SIG-M5 treated with dmso at 0.1 percent for 504 hours (cell line): ENCODE results near the gene ALKBH7.
"Not testable (repeated sequence)": the region's sequence is repeated elsewhere in the genome, so short reads cannot be mapped to it uniquely, and the experiment has no call there.

Source experiments
- DNase-seq: peaks from one replicate; lab custom pipeline; 2025; ENCODE audit not compliant: unreplicated experiment; lab: John Stamatoyannopoulos, UW

Gene ALKBH7

GRCh38 chr19:6372594-6373095, at the start of gene ALKBH7:
TSS of gene ALKBH7 (plus strand) at chr19:6372794. CDS start at chr19:6372821, 27 bp downstream.
- DNase-seq, result peak; percentile 99

DNA sequence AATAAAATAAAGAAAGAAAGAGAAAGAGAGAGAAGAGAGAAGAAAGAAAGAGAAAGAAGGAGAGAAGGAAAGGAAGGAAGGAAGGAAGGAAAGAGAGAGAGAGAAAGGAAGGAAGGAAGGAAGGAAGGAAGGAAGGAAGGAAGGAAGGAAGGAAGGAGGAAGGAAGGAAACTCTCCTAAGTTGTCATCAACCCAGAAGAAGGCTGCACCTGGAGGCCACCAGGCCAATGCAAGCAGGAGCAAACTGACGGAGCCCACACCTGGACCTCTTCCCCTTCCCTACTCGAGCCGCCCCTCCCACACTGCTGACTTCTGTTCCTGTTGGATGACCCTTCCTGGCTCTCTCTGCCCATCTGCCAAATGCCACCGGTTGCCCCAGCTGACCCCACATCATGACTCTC, 47.8 kb upstream of the ALKBH7 start:
- DNase-seq, result no peak

DNA sequence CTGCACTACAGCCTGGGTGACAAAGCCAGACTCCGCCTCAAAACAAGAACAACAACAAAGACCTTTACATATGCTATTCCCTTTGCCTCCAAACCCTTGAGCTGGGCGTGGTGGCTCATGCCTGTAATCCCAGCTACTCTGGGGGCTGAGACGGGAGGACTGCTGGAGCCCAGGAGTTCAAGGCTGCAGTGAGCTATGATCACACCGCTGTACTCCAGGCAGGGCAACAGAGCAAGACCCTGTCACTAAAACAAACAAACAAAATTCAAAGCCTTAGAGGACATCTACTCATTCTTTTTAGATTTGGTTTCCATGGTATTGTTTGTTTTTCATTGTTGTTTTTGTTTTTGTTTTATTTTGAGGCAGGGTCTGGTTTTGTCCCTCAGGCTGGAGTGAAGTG, 47.0 kb upstream of the ALKBH7 start:
- DNase-seq, result no peak

DNA sequence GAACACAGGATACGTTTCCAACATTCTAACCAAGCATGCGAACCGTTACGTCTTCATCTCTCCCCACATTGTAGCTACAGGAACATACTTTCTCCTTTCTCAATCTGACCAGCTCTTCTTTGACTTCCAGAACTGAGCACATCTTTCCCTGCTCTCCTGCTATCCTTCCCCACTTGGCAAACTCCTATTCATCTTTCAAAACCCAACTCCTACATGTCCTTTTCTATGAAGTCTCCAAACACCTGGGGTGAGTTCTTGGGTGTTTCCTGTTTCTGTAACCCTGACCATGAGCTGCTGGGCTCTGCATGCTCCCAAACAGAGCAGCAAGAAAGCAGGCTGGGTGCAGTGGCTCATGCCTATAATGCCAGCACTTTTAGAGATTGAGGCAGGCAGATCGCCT, 45.8 kb upstream of the ALKBH7 start:
- no peak for DNase-seq

- no peak for DNase-seq
Measured at GRCh38 chr19:6333439-6333838, 39.2 kb upstream of the ALKBH7 start, which contains the start of gene ACER1. TSS of gene ACER1 (minus strand) at chr19:6333612. CDS start at chr19:6333551, 61 bp downstream.

DNA sequence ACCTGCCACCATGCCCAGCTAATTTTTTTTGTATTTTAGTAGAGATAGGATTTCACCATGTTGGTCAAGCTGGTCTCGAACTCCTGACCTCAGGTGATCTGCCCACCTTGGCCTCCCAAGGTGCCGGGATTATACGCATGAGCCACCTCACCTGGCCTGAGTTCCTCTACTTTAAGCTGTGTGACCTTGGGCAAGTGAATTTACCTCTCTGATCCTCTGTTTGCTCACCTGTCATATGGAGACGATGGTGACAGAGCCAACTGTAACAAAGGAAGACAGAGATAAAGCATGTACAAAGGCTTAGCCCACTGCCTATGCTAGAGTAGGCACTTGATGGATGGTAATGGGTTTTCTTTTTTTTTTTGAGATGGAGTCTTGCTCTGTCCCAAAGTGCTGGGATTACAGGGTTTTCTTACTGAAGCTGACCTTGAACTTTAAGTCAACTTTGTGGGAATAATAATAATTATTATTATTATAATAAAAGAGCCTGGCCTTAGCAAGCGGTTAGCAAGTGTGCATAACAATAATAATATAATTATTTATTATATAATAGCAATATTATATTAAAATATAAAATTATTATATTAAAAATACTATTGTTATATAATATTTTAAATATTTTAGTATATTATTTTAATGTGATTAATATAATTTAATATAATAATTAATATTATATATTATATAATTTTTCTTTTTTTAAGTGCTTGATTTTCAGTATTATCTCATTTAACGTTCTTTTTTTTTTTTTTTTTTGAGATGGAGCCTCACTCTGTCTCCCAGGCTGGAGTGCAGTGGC, 37.9 kb upstream of the ALKBH7 start:
- DNase-seq, result no peak

DNA sequence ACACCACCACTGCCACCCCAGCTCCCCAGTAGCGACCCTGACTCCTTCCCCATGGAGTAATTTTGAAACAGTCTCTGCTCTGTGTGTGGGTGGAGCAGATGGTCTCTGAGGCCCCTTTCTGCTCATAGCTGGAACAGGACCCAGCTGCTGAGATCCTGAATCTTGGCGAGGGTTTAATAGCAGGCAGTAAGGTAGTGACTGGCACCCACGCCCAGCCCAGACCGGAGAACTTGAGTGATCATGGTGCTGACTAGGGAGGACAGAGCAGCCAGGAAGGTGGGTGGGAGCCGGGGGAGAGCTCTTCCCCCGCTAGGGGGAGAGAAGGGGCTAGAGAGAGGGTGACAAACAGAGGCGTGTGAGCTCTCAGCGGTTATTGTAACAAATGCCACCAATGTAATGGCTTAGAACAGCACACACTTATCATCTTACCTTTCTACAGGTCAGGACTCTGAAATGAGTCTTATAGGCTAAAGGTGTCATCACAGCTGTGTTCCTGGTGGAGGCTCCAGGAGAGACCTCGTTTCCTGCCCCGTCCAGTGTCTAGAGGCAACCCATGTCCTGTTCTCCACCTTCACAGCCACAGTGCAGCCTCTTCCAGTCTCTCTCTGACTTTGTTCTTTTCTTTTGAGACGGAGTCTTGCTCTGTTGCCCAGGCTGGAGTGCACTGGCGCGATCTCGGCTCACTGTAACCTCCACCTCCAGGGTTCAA, 31.9 kb upstream of the ALKBH7 start:
- no peak for DNase-seq

DNA sequence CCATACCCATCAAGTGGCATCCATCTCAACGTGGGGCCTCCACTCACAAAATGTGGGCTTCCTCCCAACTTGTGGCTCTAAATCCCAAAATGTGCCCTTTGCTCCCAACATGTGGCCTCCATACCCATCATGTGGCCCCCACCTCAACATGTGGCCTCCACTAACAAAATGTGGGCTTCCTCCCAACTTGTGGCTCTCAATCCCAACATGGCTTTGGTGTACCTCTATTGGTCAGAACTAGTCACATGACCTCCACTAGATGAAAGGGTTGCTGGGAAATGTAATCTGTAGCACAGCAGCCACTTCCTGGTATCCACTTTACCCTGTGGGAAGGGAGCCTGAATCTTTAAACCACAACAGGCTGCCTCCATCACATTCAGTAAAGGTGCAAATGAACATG, 29.1 kb upstream of the ALKBH7 start:
- no peak for DNase-seq

- not testable (repeated sequence) for DNase-seq
Measured at GRCh38 chr19:6349271-6349670, 23.3 kb upstream of the ALKBH7 start.

DNA sequence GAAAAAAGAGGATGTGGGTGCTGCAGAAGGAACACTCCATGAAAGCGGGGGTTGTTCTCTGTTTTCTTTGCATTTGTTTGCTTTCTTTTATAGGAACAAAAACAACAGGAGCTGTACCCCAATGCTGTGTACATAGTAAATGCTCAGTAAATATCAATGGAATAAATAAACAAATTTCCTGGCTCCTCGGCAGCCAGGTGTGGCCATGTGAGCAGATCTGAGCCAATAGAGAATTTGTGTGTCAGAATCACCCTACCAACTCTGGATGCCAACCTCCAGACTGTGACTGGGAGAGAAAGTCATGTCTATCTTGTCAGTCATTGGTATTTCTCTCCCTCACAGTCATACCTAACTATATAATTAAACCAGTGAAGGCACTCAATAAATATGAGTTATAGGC, 21.9 kb upstream of the ALKBH7 start:
- no peak for DNase-seq

DNA sequence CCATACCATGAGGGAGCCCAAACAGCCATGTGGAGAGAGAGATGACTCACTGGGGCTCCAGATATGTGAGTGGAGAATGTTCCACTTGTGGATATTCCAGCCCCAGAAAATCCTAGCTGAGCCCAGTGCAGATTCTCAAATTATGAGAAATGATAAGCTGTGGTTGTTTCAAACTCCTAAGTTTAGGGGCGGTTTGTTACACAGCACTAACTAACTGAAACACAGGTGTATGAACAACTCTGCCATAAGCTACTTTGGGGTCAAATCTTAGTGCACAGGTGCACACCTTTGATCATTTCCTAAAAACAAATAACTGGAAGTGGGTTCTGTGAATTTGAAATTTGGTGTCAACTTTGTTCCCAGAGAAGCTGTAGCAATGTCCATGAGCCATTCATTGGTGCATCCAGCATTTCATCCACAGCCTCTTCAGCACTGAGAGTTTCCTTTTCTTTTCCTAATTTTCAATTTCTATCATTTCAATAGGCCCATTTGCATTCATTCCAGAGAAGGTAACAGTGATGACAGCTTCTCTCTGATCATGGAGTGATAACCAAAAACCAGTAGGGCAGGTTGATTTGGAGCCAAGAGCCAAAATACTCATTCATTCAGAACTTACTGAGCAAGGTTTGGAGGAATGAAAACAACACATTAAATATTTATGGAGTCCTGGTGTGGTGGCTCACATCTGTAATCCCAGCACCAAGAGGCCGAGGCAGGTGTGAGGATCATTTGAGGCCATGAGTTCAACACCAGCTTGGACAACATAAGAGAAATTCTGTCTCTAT, 20.0 kb upstream of the ALKBH7 start:
- no peak for DNase-seq

GRCh38 chr19:6354098-6354674, 18.4 kb upstream of the ALKBH7 start:
- no peak for DNase-seq

DNA sequence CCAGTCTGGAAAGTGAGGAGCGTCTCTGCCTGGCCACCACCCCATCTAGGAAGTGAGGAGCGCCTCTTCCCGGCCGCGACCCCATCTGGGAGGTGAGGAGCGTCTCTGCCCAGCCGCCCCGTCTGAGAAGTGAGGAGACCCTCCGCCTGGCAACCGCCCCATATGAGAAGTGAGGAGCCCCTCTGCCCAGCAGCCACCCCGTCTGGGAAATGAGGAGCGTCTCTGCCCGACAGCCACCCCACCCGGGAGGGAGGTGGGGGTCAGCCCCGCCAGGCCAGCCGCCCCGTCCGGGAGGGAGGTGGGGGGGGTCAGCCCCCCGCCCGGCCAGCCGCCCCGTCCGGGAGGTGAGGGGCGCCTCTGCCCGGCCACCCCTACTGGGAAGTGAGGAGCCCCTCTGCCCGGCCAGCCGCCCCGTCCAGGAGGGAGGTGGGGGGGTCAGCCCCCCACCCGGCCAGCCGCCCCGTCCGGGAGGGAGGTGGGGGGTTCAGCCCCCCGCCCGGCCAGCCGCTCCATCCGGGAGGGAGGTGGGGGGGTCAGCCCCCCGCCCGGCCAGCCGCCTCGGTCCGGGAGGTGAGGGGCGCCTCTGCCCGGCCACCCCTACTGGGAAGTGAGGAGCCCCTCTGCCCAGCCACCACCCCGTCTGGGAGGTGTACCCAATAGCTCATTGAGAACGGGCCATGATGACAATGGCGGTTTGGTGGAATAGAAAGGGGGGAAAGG, 17.1 kb upstream of the ALKBH7 start:
- not testable (repeated sequence) for DNase-seq

- no peak for DNase-seq
Measured at GRCh38 chr19:6357174-6357573, 15.4 kb upstream of the ALKBH7 start.

- DNase-seq, result no peak
Measured at GRCh38 chr19:6358003-6358402, 14.6 kb upstream of the ALKBH7 start.

DNA sequence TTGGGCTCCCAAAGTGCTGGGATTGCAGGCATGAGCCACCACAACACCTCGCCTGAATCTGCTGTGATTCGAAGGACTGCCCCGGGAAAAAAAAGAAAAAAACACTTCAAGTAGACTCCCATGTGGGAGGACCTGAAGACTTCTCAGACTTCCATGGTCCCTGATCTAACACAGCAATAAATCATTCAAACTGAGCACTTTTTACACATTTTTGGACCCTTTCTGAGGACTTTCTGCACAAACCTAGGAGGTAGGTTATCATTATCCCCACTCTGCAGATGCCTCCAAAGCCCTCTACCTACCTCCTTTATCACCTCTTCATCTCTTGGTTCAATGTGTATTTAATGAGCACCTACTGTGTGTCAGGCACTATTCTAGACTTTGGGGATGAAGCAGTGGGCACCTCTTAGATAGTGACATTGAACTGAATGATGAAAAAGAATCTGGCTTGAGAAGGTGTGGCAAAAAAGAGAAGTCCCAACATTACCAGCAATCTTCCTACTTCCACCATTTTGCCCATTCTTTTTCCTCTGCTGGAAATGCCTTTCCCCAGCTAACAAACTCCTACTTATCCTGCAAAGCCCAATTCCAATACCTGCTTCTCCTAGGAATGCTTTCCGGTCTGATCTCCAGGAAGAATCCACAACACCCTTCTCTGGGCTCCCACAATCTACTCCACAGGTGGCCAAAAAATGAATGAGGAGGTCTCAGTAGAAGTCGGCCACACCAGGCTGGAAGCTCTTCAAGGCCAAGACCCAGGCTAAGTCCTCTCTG, 12.8 kb upstream of the ALKBH7 start:
- no peak for DNase-seq

- not testable (repeated sequence) for DNase-seq
Measured at GRCh38 chr19:6360445-6360844, 12.1 kb upstream of the ALKBH7 start.

DNA sequence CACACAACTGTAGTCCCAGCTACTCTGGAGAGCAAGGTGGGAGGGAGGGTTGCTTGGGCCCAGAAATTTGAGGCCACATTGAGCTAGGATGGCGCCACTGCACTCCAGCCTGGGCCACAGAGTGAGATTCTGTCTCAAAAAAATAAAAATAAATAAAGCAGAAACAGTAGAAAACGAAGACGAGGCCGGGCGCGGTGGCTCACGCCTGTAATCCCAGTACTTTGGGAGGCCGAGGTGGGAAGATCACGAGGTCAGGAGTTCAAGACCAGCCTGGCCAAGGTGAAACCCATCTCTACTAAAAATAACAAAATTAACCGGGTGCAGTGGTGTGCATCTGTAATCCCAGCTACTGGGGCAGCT, 11.8 kb upstream of the ALKBH7 start:
- DNase-seq, result not testable (repeated sequence)

DNA sequence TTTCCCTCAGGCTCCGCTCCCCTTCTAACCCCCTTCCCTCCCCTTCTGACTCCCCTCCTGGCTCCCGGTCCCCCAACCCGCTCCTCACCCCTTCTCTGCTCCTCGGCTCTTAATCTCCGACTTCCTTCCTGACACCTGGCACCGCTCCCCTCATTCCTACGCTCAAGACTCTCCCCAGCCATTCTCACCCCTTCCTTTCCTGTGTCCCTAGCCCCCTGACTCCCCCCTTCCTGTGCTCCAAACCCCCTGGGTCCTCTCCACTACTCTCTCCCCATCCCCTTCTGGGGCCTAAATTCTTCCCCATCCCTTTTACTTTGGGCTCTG, 10.6 kb upstream of the ALKBH7 start:
- DNase-seq, result no peak

GRCh38 chr19:6362351-6362801, 10.2 kb upstream of the ALKBH7 start:
- DNase-seq, result no peak
